Loucy (cell line): Measurements from ENCODE around the gene CD58.

Experiments
- EZH2phosphoT487 ChIP-seq: fragments of 200-600 bp; IDR thresholded peaks from 2 replicates; pipeline ENCODE4 v1.6.1; 2018; ENCODE audit warnings: antibody characterized with exemption, mild to moderate bottlenecking, moderate library complexity, borderline replicate concordance
- TF ChIP-seq, protein P1 (sequence below): fragments of 200-600 bp; sonication (generic); conservative IDR thresholded peaks from 2 replicates; pipeline ENCODE4 v1.5.1; 2014; ENCODE audit warnings: mild to moderate bottlenecking, antibody characterized with exemption, low read length

DNA sequence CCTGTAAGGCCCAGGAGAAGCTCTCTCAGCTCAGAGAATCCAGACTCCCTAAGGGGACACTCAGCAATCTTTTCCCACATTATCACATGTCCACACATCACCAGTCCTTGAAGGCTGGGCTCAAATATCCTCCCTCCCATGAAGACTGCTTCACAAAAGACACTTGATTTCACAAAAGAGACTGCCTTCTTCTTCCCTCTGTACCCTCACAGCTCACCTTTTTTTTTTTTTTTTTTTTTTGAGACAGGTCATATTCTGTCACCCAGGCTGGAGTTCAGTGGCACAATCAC, 1.5 kb downstream of the CD58 start:
- TF ChIP-seq, protein P1, sequence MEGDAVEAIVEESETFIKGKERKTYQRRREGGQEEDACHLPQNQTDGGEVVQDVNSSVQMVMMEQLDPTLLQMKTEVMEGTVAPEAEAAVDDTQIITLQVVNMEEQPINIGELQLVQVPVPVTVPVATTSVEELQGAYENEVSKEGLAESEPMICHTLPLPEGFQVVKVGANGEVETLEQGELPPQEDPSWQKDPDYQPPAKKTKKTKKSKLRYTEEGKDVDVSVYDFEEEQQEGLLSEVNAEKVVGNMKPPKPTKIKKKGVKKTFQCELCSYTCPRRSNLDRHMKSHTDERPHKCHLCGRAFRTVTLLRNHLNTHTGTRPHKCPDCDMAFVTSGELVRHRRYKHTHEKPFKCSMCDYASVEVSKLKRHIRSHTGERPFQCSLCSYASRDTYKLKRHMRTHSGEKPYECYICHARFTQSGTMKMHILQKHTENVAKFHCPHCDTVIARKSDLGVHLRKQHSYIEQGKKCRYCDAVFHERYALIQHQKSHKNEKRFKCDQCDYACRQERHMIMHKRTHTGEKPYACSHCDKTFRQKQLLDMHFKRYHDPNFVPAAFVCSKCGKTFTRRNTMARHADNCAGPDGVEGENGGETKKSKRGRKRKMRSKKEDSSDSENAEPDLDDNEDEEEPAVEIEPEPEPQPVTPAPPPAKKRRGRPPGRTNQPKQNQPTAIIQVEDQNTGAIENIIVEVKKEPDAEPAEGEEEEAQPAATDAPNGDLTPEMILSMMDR: no peak
- TF ChIP-seq EZH2phosphoT487: no peak
